HG02763 (cell line): Measurements from ENCODE around the gene RPL22.
"Not testable (repeated sequence)": the region's sequence is repeated elsewhere in the genome, so short reads cannot be mapped to it uniquely, and the experiment has no call there.

Experiments used
- ATAC-seq: cut with Tn5 transposase; IDR thresholded peaks from one replicate; pipeline ENCODE4 v1.9.1; 2021; ENCODE audit warnings: mild to moderate bottlenecking, moderate library complexity; ENCODE audit not compliant: unreplicated experiment

The RPL22 gene

GRCh38 chr1:6234502-6235295 lies 35.3 kb upstream of the RPL22 start:
- no peak for ATAC-seq

GRCh38 chr1:6233376-6233775 lies 34.0 kb upstream of the RPL22 start:
- ATAC-seq: no peak

GRCh38 chr1:6225651-6226050 lies 26.3 kb upstream of the RPL22 start:
- ATAC-seq: no peak

- ATAC-seq: no peak
Measured at GRCh38 chr1:6224718-6225117, 25.3 kb upstream of the RPL22 start.

- no peak for ATAC-seq
Measured at GRCh38 chr1:6223617-6224016, 24.2 kb upstream of the RPL22 start.

- ATAC-seq: no peak
Measured at GRCh38 chr1:6222636-6223035, 23.2 kb upstream of the RPL22 start.

- no peak for ATAC-seq
Measured at GRCh38 chr1:6221210-6221784, 21.9 kb upstream of the RPL22 start.

GRCh38 chr1:6220236-6220635 lies 20.8 kb upstream of the RPL22 start:
- ATAC-seq: no peak

- not testable (repeated sequence) for ATAC-seq
Measured at GRCh38 chr1:6219641-6220040, 20.2 kb upstream of the RPL22 start.

GRCh38 chr1:6218375-6219164 lies 19.2 kb upstream of the RPL22 start:
- no peak for ATAC-seq

- ATAC-seq: no peak
Measured at GRCh38 chr1:6212193-6212959, 13.0 kb upstream of the RPL22 start.

- no peak for ATAC-seq
Measured at GRCh38 chr1:6211731-6212130, 12.3 kb upstream of the RPL22 start.

GRCh38 chr1:6210591-6211355 lies 11.4 kb upstream of the RPL22 start:
- ATAC-seq: no peak

GRCh38 chr1:6209661-6210580 lies 10.5 kb upstream of the RPL22 start:
- ATAC-seq: no peak

GRCh38 chr1:6208723-6209660 lies 9.6 kb upstream of the RPL22 start:
- ATAC-seq: no peak

- no peak for ATAC-seq
Measured at GRCh38 chr1:6207921-6208320, 8.5 kb upstream of the RPL22 start.

- ATAC-seq: no peak
Measured at GRCh38 chr1:6207075-6207885, 7.9 kb upstream of the RPL22 start.

GRCh38 chr1:6206520-6206855 lies 7.1 kb upstream of the RPL22 start:
- no peak for ATAC-seq
